Measurements from ENCODE around the gene P4HTM.
A peak's percentile ranks its signal among the peaks of the same experiment; 100 is the strongest.

The P4HTM gene

DNA sequence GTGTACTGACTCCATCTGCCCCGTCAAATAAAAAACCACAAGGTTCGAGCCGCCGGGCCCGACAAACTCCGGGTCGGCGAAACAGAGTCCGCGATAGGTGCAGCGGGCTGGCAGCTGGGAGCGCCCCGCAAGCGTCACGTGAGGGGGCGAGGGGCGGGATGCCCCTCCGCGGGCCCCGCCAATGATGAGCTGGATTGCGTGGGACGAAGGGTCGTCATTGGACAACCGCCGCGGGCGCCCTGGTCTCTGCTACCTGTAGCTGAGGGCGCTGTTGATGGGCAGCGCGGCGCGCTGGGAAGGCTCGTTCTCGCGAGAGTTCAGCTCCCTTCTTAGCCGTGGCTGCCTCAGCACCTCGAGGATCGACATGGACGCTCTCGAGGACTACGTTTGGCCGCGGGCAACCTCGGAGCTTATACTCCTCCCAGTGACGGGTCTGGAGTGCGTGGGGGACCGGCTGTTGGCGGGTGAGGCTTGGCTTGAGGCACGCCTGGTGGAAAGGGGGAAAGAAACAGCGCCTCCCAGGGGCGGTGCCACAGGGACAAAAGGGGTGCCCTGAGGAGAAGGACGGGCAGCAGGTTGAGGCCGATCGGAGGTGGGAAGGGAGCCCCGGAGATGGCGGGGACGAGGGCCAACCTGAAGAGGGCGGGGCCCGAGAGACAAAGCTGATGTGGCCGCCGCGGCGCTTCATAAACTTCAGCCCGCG, 17.2 kb downstream of the P4HTM start, which contains the start of gene WDR6 (continued):
- TF ChIP-seq, protein P1, sequence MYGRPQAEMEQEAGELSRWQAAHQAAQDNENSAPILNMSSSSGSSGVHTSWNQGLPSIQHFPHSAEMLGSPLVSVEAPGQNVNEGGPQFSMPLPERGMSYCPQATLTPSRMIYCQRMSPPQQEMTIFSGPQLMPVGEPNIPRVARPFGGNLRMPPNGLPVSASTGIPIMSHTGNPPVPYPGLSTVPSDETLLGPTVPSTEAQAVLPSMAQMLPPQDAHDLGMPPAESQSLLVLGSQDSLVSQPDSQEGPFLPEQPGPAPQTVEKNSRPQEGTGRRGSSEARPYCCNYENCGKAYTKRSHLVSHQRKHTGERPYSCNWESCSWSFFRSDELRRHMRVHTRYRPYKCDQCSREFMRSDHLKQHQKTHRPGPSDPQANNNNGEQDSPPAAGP (tag by site-specific recombination; IDR thresholded peaks at IDR 0.05) = peak; percentile 61
- TF ChIP-seq, protein P2, sequence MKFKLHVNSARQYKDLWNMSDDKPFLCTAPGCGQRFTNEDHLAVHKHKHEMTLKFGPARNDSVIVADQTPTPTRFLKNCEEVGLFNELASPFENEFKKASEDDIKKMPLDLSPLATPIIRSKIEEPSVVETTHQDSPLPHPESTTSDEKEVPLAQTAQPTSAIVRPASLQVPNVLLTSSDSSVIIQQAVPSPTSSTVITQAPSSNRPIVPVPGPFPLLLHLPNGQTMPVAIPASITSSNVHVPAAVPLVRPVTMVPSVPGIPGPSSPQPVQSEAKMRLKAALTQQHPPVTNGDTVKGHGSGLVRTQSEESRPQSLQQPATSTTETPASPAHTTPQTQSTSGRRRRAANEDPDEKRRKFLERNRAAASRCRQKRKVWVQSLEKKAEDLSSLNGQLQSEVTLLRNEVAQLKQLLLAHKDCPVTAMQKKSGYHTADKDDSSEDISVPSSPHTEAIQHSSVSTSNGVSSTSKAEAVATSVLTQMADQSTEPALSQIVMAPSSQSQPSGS (tag by site-specific recombination; IDR thresholded peaks at IDR 0.05; ENCODE audit: low read depth) = no peak
- TF ChIP-seq ZNF76 (tag by site-specific recombination; IDR thresholded peaks at IDR 0.05; ENCODE audit: borderline replicate concordance, low read depth) = peak; percentile 85
- no peak for TF ChIP-seq ZNF221 (tag by site-specific recombination; IDR thresholded peaks at IDR 0.05; ENCODE audit: borderline replicate concordance)
- TF ChIP-seq ZNF335 (tag by site-specific recombination; conservative IDR thresholded peaks at IDR 0.05) = peak; percentile 77
- no peak for TF ChIP-seq ZNF157 (tag by site-specific recombination; IDR thresholded peaks at IDR 0.05)
- TF ChIP-seq, protein P3, sequence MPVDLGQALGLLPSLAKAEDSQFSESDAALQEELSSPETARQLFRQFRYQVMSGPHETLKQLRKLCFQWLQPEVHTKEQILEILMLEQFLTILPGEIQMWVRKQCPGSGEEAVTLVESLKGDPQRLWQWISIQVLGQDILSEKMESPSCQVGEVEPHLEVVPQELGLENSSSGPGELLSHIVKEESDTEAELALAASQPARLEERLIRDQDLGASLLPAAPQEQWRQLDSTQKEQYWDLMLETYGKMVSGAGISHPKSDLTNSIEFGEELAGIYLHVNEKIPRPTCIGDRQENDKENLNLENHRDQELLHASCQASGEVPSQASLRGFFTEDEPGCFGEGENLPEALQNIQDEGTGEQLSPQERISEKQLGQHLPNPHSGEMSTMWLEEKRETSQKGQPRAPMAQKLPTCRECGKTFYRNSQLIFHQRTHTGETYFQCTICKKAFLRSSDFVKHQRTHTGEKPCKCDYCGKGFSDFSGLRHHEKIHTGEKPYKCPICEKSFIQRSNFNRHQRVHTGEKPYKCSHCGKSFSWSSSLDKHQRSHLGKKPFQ (tag by site-specific recombination; IDR thresholded peaks at IDR 0.05) = no peak
- peak; percentile 42; the same call in 1 of the 2 replicates for TF ChIP-seq GLIS2 (tag by site-specific recombination; IDR thresholded peaks at IDR 0.05)
- TF ChIP-seq ZNF223 (tag by site-specific recombination; IDR thresholded peaks at IDR 0.05) = no peak
- TF ChIP-seq, protein P4, sequence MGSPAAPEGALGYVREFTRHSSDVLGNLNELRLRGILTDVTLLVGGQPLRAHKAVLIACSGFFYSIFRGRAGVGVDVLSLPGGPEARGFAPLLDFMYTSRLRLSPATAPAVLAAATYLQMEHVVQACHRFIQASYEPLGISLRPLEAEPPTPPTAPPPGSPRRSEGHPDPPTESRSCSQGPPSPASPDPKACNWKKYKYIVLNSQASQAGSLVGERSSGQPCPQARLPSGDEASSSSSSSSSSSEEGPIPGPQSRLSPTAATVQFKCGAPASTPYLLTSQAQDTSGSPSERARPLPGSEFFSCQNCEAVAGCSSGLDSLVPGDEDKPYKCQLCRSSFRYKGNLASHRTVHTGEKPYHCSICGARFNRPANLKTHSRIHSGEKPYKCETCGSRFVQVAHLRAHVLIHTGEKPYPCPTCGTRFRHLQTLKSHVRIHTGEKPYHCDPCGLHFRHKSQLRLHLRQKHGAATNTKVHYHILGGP (tag by site-specific recombination; IDR thresholded peaks at IDR 0.05) = peak; percentile 91
- TF ChIP-seq ZNF529 (tag by site-specific recombination; IDR thresholded peaks at IDR 0.05; ENCODE audit: insufficient replicate concordance) = no peak
- no peak for TF ChIP-seq SETDB1 (IDR thresholded peaks at IDR 0.05; ENCODE audit: insufficient read length, low read length)
- TF ChIP-seq ZNF214 (tag by site-specific recombination; IDR thresholded peaks at IDR 0.05; ENCODE audit: borderline replicate concordance) = no peak
- TF ChIP-seq ZNF777 (tag by site-specific recombination; IDR thresholded peaks at IDR 0.05; ENCODE audit: borderline replicate concordance) = peak; percentile 68; the same call in 1 of the 2 replicates
- no peak for TF ChIP-seq ZNF121 (tag by site-specific recombination; IDR thresholded peaks at IDR 0.05)
- TF ChIP-seq ZNF394 (tag by site-specific recombination; IDR thresholded peaks at IDR 0.05; ENCODE audit: borderline replicate concordance) = peak; percentile 31; the same call in 1 of the 2 replicates
- no peak for TF ChIP-seq ZNF311 (tag by site-specific recombination; IDR thresholded peaks at IDR 0.05; ENCODE audit: borderline replicate concordance)
- 0 out of 2 replicates have a peak, but pooled peaks have one; percentile 15 for TF ChIP-seq ZNF785 (tag by site-specific recombination; IDR thresholded peaks at IDR 0.05)
- peak; percentile 90 for TF ChIP-seq ZBTB17 (tag by site-specific recombination; IDR thresholded peaks at IDR 0.05)
- no peak for TF ChIP-seq ZBTB21 (tag by site-specific recombination; IDR thresholded peaks at IDR 0.05)
- no peak for TF ChIP-seq ZNF140 (tag by site-specific recombination; IDR thresholded peaks at IDR 0.05)
- TF ChIP-seq TCF7L2 (IDR thresholded peaks at IDR 0.05; ENCODE audit: borderline replicate concordance, low read depth, low read length) = no peak
- TF ChIP-seq, protein P5, sequence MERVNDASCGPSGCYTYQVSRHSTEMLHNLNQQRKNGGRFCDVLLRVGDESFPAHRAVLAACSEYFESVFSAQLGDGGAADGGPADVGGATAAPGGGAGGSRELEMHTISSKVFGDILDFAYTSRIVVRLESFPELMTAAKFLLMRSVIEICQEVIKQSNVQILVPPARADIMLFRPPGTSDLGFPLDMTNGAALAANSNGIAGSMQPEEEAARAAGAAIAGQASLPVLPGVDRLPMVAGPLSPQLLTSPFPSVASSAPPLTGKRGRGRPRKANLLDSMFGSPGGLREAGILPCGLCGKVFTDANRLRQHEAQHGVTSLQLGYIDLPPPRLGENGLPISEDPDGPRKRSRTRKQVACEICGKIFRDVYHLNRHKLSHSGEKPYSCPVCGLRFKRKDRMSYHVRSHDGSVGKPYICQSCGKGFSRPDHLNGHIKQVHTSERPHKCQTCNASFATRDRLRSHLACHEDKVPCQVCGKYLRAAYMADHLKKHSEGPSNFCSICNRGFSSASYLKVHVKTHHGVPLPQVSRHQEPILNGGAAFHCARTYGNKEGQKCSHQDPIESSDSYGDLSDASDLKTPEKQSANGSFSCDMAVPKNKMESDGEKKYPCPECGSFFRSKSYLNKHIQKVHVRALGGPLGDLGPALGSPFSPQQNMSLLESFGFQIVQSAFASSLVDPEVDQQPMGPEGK (tag by site-specific recombination; IDR thresholded peaks at IDR 0.05) = peak; percentile 35; the same call in 1 of the 2 replicates
- TF ChIP-seq GLI4 (tag by site-specific recombination; IDR thresholded peaks at IDR 0.05) = peak; percentile 91
- TF ChIP-seq ZNF629 (tag by site-specific recombination; IDR thresholded peaks at IDR 0.05) = peak; percentile 69
- peak; percentile 40; the same call in 1 of the 2 replicates for TF ChIP-seq ZBTB48 (tag by site-specific recombination; IDR thresholded peaks at IDR 0.05)
- no peak for TF ChIP-seq ZNF544 (tag by site-specific recombination; IDR thresholded peaks at IDR 0.05)
- TF ChIP-seq ZNF776 (tag by site-specific recombination; IDR thresholded peaks at IDR 0.05; ENCODE audit: borderline replicate concordance) = no peak
- no peak for TF ChIP-seq ZNF707 (tag by site-specific recombination; IDR thresholded peaks at IDR 0.05)
- TF ChIP-seq, protein P6, sequence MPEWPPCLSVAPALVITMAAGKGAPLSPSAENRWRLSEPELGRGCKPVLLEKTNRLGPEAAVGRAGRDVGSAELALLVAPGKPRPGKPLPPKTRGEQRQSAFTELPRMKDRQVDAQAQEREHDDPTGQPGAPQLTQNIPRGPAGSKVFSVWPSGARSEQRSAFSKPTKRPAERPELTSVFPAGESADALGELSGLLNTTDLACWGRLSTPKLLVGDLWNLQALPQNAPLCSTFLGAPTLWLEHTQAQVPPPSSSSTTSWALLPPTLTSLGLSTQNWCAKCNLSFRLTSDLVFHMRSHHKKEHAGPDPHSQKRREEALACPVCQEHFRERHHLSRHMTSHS (tag by site-specific recombination; IDR thresholded peaks at IDR 0.05) = no peak; the same call in 1 of the 2 replicates
- TF ChIP-seq ZNF239 (tag by site-specific recombination; IDR thresholded peaks at IDR 0.05) = no peak
- no peak for TF ChIP-seq ZSCAN30 (tag by site-specific recombination; IDR thresholded peaks at IDR 0.05)

All from HEK293 (cell line).